Vagina (tissue), 2 donors: ENCODE measurements around the gene MINDY4B. TPM values are rescaled to one million over a fixed set of nuclear protein-coding genes. Genes with fewer than 3 reads are reported as not detected.
"Not testable (repeated sequence)": the region's sequence is repeated elsewhere in the genome, so short reads cannot be mapped to it uniquely, and the experiment has no call there.

Source experiments
- DNase-seq, 2 donors: peaks; one replicate each; pipeline ENCODE4 v3.0.0-alpha.2; 2017; ENCODE audit errors: extremely low spot score in 2 of 2
- H3K27ac ChIP-seq: fragments of 200-600 bp; sonication (generic); one replicate; pipeline ENCODE4 v1.5.1; 2019
- H3K27me3 ChIP-seq: fragments of 200-600 bp; sonication (generic); one replicate; pipeline ENCODE4 v1.5.1; 2019
- H3K36me3 ChIP-seq, 2 donors: fragments of 200-600 bp; sonication (generic); one replicate each; pipeline ENCODE4 v1.5.1; 2017 to 2019
- H3K4me1 ChIP-seq: fragments of 200-600 bp; sonication (generic); one replicate; pipeline ENCODE4 v1.5.1; 2019
- H3K4me3 ChIP-seq, 2 donors: fragments of 200-600 bp; sonication (generic); 1 replicate in 1 of 2; 2 replicates in 1 of 2; pipeline ENCODE4 v1.5.1; 2016 to 2019
- H3K9me3 ChIP-seq: fragments of 200-600 bp; sonication (generic); one replicate; pipeline ENCODE4 v1.5.1; 2019
- CTCF ChIP-seq, 3 experiments: fragments of 450-650 bp in 2 of 3; fragments of 200-600 bp in 1 of 3; sonication (generic) in 1 of 3; IDR thresholded peaks; one replicate each; pipeline ENCODE4 v1.5.1; 2017 to 2019; ENCODE audit warnings: antibody characterized with exemption in 3 of 3, mild to moderate bottlenecking in 2 of 3, moderate library complexity in 2 of 3
- POLR2A ChIP-seq, 2 donors: fragments of 450-650 bp; IDR thresholded peaks; one replicate each; pipeline ENCODE4 v1.6.1; 2017; ENCODE audit warnings: antibody characterized with exemption in 2 of 2, mild to moderate bottlenecking in 2 of 2, moderate library complexity in 2 of 2
- POLR2AphosphoS5 ChIP-seq, 2 donors: sonication (generic); formaldehyde crosslinking; IDR thresholded peaks; one replicate each; pipeline ENCODE4 v1.9.0; 2017; ENCODE audit warnings: antibody characterized with exemption in 2 of 2, mild to moderate bottlenecking in 2 of 2, low read depth in 1 of 2; ENCODE audit not compliant: insufficient read depth in 1 of 2
- intact Hi-C: fragments of 100-400 bp; cut with DNase I; formaldehyde crosslinking; loops from one replicate; pipeline ENCODE4 v1.15.1; 2023
- total RNA-seq: library from RNA; depleted of rRNA; stranded (reverse); fragments of >200 nt; gene quantifications from one replicate; pipeline ENCODE4 v1.2.3, GENCODE V29; 2016

Gene MINDY4B
- total RNA-seq, 1 donor from 2014 or later, result not detected

GRCh38 chr3:150861851-150862250, 43.4 kb downstream of the MINDY4B start:
- TF ChIP-seq POLR2A (IDR thresholded peaks at IDR 0.05) (no peak), CTCF (IDR thresholded peaks at IDR 0.05) (no peak), POLR2AphosphoS5 (IDR thresholded peaks at IDR 0.05; ENCODE audit: insufficient read depth in 1 of 2, low read depth in 1 of 2) (no peak)
- DNase-seq, result no peak
- intact Hi-C loops, result no loop called here
- Histone ChIP-seq H3K4me3 (no peak overlapping the region), H3K4me1 (no peaks in the 10 kb centered on the region), H3K36me3 (no peaks in the 10 kb centered on the region), H3K9me3 (no peaks in the 10 kb centered on the region), H3K27me3 (no peaks in the 10 kb centered on the region), H3K27ac (no peak overlapping the region)

- H3K4me3 ChIP-seq, H3K36me3 ChIP-seq, H3K27me3 ChIP-seq, intact Hi-C loops, H3K9me3 ChIP-seq, DNase-seq, H3K27ac ChIP-seq, H3K4me1 ChIP-seq: not testable (repeated sequence)
Measured at GRCh38 chr3:150857936-150858335, 47.3 kb downstream of the MINDY4B start.

- H3K4me1 ChIP-seq, result no peaks in the 10 kb centered on the region
- H3K36me3 ChIP-seq, result no peaks in the 10 kb centered on the region
- no peak overlapping the region for H3K4me3 ChIP-seq
- no peak overlapping the region for H3K27ac ChIP-seq
- TF ChIP-seq CTCF (IDR thresholded peaks at IDR 0.05) (no peak), POLR2AphosphoS5 (IDR thresholded peaks at IDR 0.05; ENCODE audit: insufficient read depth in 1 of 2, low read depth in 1 of 2) (no peak), POLR2A (IDR thresholded peaks at IDR 0.05) (no peak)
- intact Hi-C loops, result no loop called here
- no peaks in the 10 kb centered on the region for H3K9me3 ChIP-seq
- no peak for DNase-seq
- H3K27me3 ChIP-seq, result no peaks in the 10 kb centered on the region
Measured at GRCh38 chr3:150850191-150850590, 55.0 kb downstream of the MINDY4B start.

- peaks cover 5% of the 10 kb centered on the region for H3K4me1 ChIP-seq
- no peak for DNase-seq
- intact Hi-C loops, result no loop called here
- H3K36me3 ChIP-seq, result no peaks in the 10 kb centered on the region
- H3K27ac ChIP-seq, result no peak overlapping the region
- no peaks in the 10 kb centered on the region for H3K9me3 ChIP-seq
- no peaks in the 10 kb centered on the region for H3K27me3 ChIP-seq
- no peak overlapping the region for H3K4me3 ChIP-seq
- no peak for TF ChIP-seq POLR2A (IDR thresholded peaks at IDR 0.05)
- TF ChIP-seq POLR2AphosphoS5 (IDR thresholded peaks at IDR 0.05; ENCODE audit: insufficient read depth in 1 of 2, low read depth in 1 of 2), result no peak
- TF ChIP-seq CTCF (IDR thresholded peaks at IDR 0.05), result no peak
Measured at GRCh38 chr3:150848864-150849263, 56.4 kb downstream of the MINDY4B start.

GRCh38 chr3:150847433-150847832, 57.8 kb downstream of the MINDY4B start:
- TF ChIP-seq POLR2AphosphoS5 (IDR thresholded peaks at IDR 0.05; ENCODE audit: insufficient read depth in 1 of 2, low read depth in 1 of 2) (no peak), CTCF (IDR thresholded peaks at IDR 0.05) (no peak), POLR2A (IDR thresholded peaks at IDR 0.05) (no peak)
- Histone ChIP-seq H3K27ac (no peak overlapping the region), H3K36me3 (no peaks in the 10 kb centered on the region), H3K27me3 (no peaks in the 10 kb centered on the region), H3K4me3 (no peak overlapping the region), H3K9me3 (no peaks in the 10 kb centered on the region), H3K4me1 (peaks cover 16% of the 10 kb centered on the region)
- no peak for DNase-seq
- intact Hi-C loops, result no loop called here

- Histone ChIP-seq H3K36me3 (no peaks in the 10 kb centered on the region), H3K27me3 (no peaks in the 10 kb centered on the region), H3K9me3 (no peaks in the 10 kb centered on the region), H3K4me1 (peaks cover 16% of the 10 kb centered on the region), H3K27ac (peak overlapping the region; percentile 65), H3K4me3 (no peak overlapping the region)
- DNase-seq, result no peak
- TF ChIP-seq CTCF (IDR thresholded peaks at IDR 0.05), result no peak
- peak; percentile 11 to 32 for TF ChIP-seq POLR2AphosphoS5 (IDR thresholded peaks at IDR 0.05; ENCODE audit: insufficient read depth in 1 of 2, low read depth in 1 of 2)
- no peak for TF ChIP-seq POLR2A (IDR thresholded peaks at IDR 0.05)
- intact Hi-C loops, result no loop called here
Measured at GRCh38 chr3:150844484-150844883, 60.8 kb downstream of the MINDY4B start.
